ENCODE measurements around the gene HCFC1.

The HCFC1 gene

DNA sequence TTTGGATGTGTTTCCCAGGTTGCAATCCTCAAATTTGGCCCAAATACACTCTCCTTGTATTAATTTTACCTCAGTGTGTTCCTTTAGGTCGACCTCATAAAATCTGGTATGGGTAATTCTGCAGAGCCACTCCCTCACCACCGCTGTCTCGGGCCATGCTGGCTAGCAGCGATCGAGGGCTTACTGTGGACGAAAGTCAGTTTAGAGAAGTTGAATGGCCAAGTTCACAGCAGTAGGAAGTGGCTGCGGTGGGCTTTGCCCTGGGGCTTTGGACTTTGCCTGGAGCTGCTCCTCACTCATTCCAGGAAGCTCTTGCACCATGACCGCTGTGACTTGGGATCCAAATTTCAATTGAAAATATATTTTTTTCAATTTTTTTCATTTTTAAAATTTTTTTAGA lies 20.6 kb upstream of the HCFC1 start:
- H3K36me3 ChIP-seq (ENCODE audit: insufficient read depth, low read length), result no peaks in the 10 kb centered on the region
- no peak overlapping the region for H3K9ac ChIP-seq (ENCODE audit: low read depth, low read length)
- ATAC-seq (ENCODE audit: insufficient read depth, low read depth), result no peak
- H3K4me3 ChIP-seq (ENCODE audit: low read depth in 1 of 2, low read length in 2 of 2), result no peak overlapping the region
- H3K27ac ChIP-seq (ENCODE audit: low read length), result no peak overlapping the region
- H3K4me2 ChIP-seq (ENCODE audit: insufficient read depth, low read length), result no peak overlapping the region
- no peak overlapping the region for H2AFZ ChIP-seq (ENCODE audit: low read depth, low read length)
- TF ChIP-seq, protein P1, sequence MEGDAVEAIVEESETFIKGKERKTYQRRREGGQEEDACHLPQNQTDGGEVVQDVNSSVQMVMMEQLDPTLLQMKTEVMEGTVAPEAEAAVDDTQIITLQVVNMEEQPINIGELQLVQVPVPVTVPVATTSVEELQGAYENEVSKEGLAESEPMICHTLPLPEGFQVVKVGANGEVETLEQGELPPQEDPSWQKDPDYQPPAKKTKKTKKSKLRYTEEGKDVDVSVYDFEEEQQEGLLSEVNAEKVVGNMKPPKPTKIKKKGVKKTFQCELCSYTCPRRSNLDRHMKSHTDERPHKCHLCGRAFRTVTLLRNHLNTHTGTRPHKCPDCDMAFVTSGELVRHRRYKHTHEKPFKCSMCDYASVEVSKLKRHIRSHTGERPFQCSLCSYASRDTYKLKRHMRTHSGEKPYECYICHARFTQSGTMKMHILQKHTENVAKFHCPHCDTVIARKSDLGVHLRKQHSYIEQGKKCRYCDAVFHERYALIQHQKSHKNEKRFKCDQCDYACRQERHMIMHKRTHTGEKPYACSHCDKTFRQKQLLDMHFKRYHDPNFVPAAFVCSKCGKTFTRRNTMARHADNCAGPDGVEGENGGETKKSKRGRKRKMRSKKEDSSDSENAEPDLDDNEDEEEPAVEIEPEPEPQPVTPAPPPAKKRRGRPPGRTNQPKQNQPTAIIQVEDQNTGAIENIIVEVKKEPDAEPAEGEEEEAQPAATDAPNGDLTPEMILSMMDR (IDR thresholded peaks at IDR 0.05; ENCODE audit: borderline replicate concordance, extremely low read depth, low read length, poor library complexity, severe bottlenecking), result no peak
- TF ChIP-seq EZH2 (IDR thresholded peaks at IDR 0.05; ENCODE audit: borderline replicate concordance, low read depth, low read length, severe bottlenecking), result no peak
- no peaks in the 10 kb centered on the region for H3K9me3 ChIP-seq (ENCODE audit: insufficient read depth, low read length, severe bottlenecking)
- DNase-seq, result no peak
- no peaks in the 10 kb centered on the region for H4K20me1 ChIP-seq (ENCODE audit: insufficient read depth, low read length)
- H3K27me3 ChIP-seq (ENCODE audit: insufficient read depth, low read length, poor library complexity), result no peaks in the 10 kb centered on the region
- no peaks in the 10 kb centered on the region for H3K4me1 ChIP-seq (ENCODE audit: insufficient read depth, low read length)
- no peaks in the 10 kb centered on the region for H3K79me2 ChIP-seq (ENCODE audit: insufficient read depth, low read length)

DNA sequence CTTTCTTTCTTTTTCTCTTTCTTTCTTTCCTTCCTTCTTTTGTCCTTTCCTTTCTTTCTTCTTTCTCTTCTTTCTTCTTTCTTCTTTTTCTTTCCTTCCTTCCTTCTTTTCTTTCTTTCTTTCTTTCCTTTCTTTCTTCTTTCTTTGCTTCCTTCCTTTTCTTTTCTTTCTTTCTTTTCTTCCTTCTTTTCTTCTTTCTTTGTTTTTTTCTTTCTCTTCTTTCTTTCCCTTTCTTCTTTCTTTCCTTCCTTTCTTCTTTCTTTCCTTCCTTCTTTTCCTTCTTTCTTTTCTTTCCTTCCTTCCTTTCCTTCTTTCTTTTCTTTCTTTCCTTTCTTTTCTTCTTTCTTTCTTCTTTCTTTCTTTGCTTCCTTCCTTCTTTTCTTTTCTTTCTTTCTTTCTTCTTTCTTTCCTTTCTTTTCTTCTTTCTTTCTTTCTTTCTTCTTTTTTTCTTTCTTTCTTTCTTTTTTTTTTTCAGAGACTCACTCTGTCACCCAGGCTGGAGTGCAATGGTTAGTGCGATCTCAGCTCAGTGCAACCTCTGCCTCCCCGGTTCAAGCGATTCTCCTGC lies 19.5 kb upstream of the HCFC1 start:
- H4K20me1 ChIP-seq (ENCODE audit: insufficient read depth, low read length), result no peaks in the 10 kb centered on the region
- H3K4me1 ChIP-seq (ENCODE audit: insufficient read depth, low read length), result no peaks in the 10 kb centered on the region
- H3K36me3 ChIP-seq (ENCODE audit: insufficient read depth, low read length), result no peaks in the 10 kb centered on the region

DNA sequence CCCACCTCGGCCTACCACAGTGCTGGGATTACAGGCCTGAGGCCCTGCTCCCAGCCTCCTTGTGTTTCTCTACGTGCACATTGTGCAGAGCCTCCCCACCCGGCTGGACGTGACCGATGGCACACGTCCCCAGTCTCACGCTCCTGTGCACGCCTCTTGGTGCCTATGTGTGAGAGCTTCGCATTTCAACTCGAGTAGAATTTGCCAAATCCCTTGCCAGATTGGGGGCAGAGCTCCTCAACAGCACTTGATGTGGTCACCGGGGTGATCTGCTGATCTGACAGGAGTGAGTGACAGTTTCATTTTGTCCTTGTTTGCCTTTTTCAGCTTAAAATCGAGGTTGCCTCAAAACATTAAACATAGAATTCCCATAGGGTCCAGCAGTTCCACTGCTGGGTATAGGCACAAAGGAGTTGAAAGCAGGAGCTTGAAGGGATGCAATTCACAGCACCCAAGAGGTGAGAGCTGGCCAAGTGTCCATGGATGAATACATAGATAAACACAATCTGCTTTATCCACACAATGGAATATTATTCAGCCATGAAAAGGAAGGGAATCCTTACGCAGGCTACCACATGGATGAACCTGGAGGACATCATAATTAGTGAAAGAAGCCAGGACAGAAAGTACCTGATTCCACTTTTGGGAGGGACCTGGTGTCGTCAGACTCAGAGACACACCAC lies 18.5 kb upstream of the HCFC1 start:
- H3K79me2 ChIP-seq (ENCODE audit: insufficient read depth, low read length), result no peaks in the 10 kb centered on the region
- DNase-seq (no peak), ATAC-seq (ENCODE audit: insufficient read depth, low read depth) (no peak)
- H4K20me1 ChIP-seq (ENCODE audit: insufficient read depth, low read length), result no peaks in the 10 kb centered on the region
- no peak overlapping the region for H3K4me3 ChIP-seq (ENCODE audit: low read depth in 1 of 2, low read length in 2 of 2)
- H3K9me3 ChIP-seq (ENCODE audit: insufficient read depth, low read length, severe bottlenecking), result no peaks in the 10 kb centered on the region
- H3K4me2 ChIP-seq (ENCODE audit: insufficient read depth, low read length), result no peak overlapping the region
- no peak overlapping the region for H3K9ac ChIP-seq (ENCODE audit: low read depth, low read length)
- H3K36me3 ChIP-seq (ENCODE audit: insufficient read depth, low read length), result no peaks in the 10 kb centered on the region
- H3K27ac ChIP-seq (ENCODE audit: low read length), result no peak overlapping the region
- TF ChIP-seq EZH2 (IDR thresholded peaks at IDR 0.05; ENCODE audit: borderline replicate concordance, low read depth, low read length, severe bottlenecking), result no peak
- TF ChIP-seq, protein P1 (IDR thresholded peaks at IDR 0.05; ENCODE audit: borderline replicate concordance, extremely low read depth, low read length, poor library complexity, severe bottlenecking), result no peak
- H2AFZ ChIP-seq (ENCODE audit: low read depth, low read length), result no peak overlapping the region
- no peaks in the 10 kb centered on the region for H3K27me3 ChIP-seq (ENCODE audit: insufficient read depth, low read length, poor library complexity)
- no peaks in the 10 kb centered on the region for H3K4me1 ChIP-seq (ENCODE audit: insufficient read depth, low read length)

More for the DNA sequence above, 19.5 kb upstream of the HCFC1 start:
- TF ChIP-seq, protein P1 (IDR thresholded peaks at IDR 0.05; ENCODE audit: borderline replicate concordance, extremely low read depth, low read length, poor library complexity, severe bottlenecking), result no peak
- no peak for TF ChIP-seq EZH2 (IDR thresholded peaks at IDR 0.05; ENCODE audit: borderline replicate concordance, low read depth, low read length, severe bottlenecking)
- no peak overlapping the region for H3K4me2 ChIP-seq (ENCODE audit: insufficient read depth, low read length)
- no peaks in the 10 kb centered on the region for H3K79me2 ChIP-seq (ENCODE audit: insufficient read depth, low read length)
- no peaks in the 10 kb centered on the region for H3K27me3 ChIP-seq (ENCODE audit: insufficient read depth, low read length, poor library complexity)
- H3K4me3 ChIP-seq (ENCODE audit: low read depth in 1 of 2, low read length in 2 of 2), result no peak overlapping the region
- no peak for DNase-seq
- ATAC-seq (ENCODE audit: insufficient read depth, low read depth), result no peak
- H2AFZ ChIP-seq (ENCODE audit: low read depth, low read length), result no peak overlapping the region
- no peak overlapping the region for H3K27ac ChIP-seq (ENCODE audit: low read length)
- no peak overlapping the region for H3K9ac ChIP-seq (ENCODE audit: low read depth, low read length)
- H3K9me3 ChIP-seq (ENCODE audit: insufficient read depth, low read length, severe bottlenecking), result no peaks in the 10 kb centered on the region
